Osteocyte (in vitro differentiated cells): ENCODE data around the gene IFT122. TPM values are rescaled to one million over a fixed set of nuclear protein-coding genes. Genes with fewer than 3 reads are reported as not detected.
A peak's percentile ranks its signal among the peaks of the same experiment; 100 is the strongest.

Source experiments
- DNase-seq: peaks from one replicate; pipeline ENCODE4 v3.0.0; 2021; ENCODE audit warnings: mixed read lengths; ENCODE audit not compliant: unreplicated experiment; ENCODE audit errors: extremely low spot score
- H3K27ac Mint-ChIP-seq: one replicate; pipeline ENCODE4 v1.8.0; 2021; ENCODE audit warnings: mild to moderate bottlenecking, mixed read lengths; ENCODE audit not compliant: unreplicated experiment
- H3K27me3 Mint-ChIP-seq: one replicate; pipeline ENCODE4 v1.8.0; 2021; ENCODE audit warnings: mixed read lengths; ENCODE audit not compliant: unreplicated experiment
- H3K36me3 Mint-ChIP-seq: one replicate; pipeline ENCODE4 v1.8.0; 2021; ENCODE audit warnings: mixed read lengths; ENCODE audit not compliant: unreplicated experiment
- H3K4me1 Mint-ChIP-seq: one replicate; pipeline ENCODE4 v1.8.0; 2021; ENCODE audit warnings: mixed read lengths; ENCODE audit not compliant: unreplicated experiment
- H3K4me3 Mint-ChIP-seq: one replicate; pipeline ENCODE4 v1.8.0; 2021; ENCODE audit warnings: mild to moderate bottlenecking, moderate library complexity, mixed read lengths; ENCODE audit not compliant: unreplicated experiment
- H3K9me3 Mint-ChIP-seq: one replicate; pipeline ENCODE4 v1.8.0; 2021; ENCODE audit warnings: mixed read lengths; ENCODE audit not compliant: unreplicated experiment
- CTCF ChIP-seq: fragments of 200-600 bp; sonication (generic); IDR thresholded peaks from 2 replicates; pipeline ENCODE4 v1.5.0; 2021; ENCODE audit warnings: antibody characterized with exemption, mild to moderate bottlenecking, moderate library complexity
- total RNA-seq: library from RNA; stranded (reverse); gene quantifications from 2 replicates; pipeline ENCODE4 v1.2.1, GENCODE V29; 2021

Gene IFT122
- total RNA-seq, 1 donor from 2014 or later: 25.9 TPM

DNA sequence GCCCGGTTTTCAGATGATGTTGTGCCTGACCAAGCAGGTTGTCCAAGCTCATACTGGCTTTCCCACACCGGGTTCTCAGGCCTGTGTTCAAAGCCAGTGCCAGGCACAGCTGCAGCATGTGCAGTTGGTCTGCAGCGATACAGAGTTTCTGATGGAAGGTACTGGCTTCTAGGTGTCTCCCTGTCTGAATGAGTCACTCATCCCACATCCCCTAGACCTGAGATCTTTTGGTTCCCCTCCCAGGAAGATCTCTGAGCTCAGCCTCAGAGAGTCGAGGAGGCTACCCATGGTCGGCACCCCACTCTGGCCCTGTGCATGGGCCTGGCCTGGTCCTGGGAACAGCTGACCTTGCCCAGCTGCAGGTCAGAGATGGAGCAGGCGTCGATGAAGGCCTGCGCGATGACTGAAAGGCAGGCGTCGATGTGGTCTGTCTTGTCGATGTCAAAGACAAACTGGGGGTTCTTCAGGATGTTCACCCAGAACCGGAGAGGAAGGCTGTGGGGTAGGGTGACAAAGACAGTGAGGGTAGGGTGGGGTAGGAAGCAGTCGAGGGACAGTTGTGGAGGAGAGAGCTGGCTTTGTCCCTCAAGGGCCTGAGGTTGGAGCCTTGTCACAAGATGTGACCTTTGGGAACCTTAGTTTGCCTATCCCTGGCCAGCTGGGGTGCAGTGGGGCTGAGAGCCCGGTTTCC is 118.2 kb downstream of the IFT122 start:
- H3K36me3 Mint-ChIP-seq: peaks cover 30% of the 10 kb centered on the region
- peaks cover 80% of the 10 kb centered on the region for H3K4me1 Mint-ChIP-seq
- H3K9me3 Mint-ChIP-seq: no peaks in the 10 kb centered on the region
- DNase-seq: no peak
- no peaks in the 10 kb centered on the region for H3K27me3 Mint-ChIP-seq
- H3K27ac Mint-ChIP-seq: peak overlapping the region; percentile 25
- H3K4me3 Mint-ChIP-seq: no peak overlapping the region
- TF ChIP-seq CTCF: no peak

DNA sequence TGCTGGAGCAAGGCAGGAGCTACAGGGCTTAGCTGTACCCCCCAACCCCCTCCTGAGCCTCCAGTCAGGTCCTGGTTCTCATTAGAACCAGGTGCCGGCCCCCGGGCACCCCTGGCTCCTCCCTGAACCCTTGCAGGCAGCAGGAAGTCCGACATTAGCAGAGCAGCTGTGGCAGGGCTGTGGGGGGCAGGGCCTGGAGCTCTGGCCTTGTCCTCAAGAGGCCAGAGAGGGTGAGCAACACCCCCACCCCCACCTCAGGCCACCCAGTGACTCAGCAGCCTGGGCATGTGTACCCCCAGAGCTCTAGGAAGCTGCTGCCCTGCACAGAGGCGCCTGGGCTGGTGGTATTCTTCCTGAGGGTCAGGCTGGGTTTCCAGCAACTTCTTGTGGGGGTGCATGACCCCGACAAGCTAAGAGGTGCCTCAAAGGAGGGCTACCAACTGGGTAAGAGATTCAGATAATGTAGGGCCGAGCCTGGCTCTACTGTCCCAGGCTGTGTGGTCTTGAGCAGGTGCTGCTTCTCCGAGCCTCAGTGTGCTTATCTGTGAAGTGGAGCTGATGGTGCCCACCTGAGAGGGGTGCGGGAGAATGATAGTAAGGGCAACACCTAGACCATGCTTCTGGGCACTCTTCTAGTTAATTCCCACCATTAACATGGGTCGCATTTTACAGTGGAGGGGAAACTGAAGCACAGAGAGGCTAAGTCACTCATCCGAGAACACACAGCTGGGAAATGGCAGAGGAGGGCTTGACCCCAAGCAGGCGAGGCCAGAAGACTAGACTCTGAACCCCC is 118.9 kb downstream of the IFT122 start:
- H3K27me3 Mint-ChIP-seq: no peaks in the 10 kb centered on the region
- peaks cover 77% of the 10 kb centered on the region for H3K4me1 Mint-ChIP-seq
- H3K4me3 Mint-ChIP-seq: no peak overlapping the region
- TF ChIP-seq CTCF: no peak
- H3K36me3 Mint-ChIP-seq: peaks cover 36% of the 10 kb centered on the region
- no peaks in the 10 kb centered on the region for H3K9me3 Mint-ChIP-seq
- no peak for DNase-seq
- peak overlapping the region; percentile 38 for H3K27ac Mint-ChIP-seq

DNA sequence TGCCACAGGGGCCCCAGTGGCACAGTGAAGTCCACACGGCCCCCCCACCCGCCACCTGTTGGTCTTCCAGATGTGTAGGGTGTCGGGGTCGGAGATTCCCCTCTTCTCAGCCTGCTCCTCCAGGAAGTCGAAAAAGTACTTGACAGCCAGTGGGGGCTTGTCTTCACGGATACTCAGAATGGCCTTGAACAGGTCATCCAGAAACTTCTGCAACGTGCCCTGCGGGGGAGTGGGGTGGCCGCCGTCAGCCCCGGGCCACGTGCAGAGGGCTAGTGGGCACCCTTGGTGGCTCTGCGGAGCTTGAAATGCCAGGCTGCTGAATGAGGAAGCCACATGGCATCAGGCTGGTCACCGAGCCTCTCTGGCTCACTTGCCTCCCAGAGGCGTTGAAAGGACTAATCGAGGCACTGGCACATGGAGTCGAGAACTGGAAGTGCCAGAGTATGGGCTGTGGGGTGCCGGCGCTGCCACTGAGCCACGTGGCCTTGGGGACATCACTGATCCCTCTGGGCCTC is 119.6 kb downstream of the IFT122 start:
- Mint-ChIP-seq H3K9me3 (no peaks in the 10 kb centered on the region), H3K27me3 (no peaks in the 10 kb centered on the region), H3K36me3 (peaks cover 34% of the 10 kb centered on the region), H3K27ac (peak overlapping the region; percentile 96), H3K4me3 (no peak overlapping the region), H3K4me1 (peaks cover 75% of the 10 kb centered on the region)
- TF ChIP-seq CTCF: no peak
- no peak for DNase-seq

DNA sequence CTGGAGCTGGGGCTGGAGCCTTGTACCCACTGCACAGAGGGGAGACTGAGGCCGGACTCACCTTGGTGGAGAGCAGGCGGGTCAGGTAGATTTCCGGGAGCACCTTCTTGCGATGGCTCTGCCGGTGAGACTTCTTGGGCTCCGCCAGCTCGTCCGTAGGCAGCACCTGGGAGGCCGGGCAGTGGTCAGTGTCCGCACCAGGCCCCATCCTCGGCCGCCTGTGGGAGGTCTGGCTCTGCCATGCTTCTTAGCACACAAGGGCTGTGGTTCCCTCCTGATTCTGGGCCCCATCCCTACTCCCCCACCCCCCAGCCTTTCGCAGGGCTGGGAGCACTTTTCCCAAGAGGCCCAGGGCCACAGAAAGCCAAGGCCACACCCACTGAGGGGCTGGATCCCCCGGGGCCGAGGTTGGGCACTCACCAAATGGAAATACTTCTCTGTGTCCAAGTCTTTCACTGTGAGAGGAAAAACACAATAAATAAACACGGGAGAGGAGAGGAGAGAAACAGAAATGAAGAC is 120.3 kb downstream of the IFT122 start:
- peak overlapping the region; percentile 64 for H3K4me3 Mint-ChIP-seq
- peak overlapping the region; percentile 96 for H3K27ac Mint-ChIP-seq
- no peak for TF ChIP-seq CTCF

More for the DNA sequence above, 120.3 kb downstream of the IFT122 start:
- no peaks in the 10 kb centered on the region for H3K9me3 Mint-ChIP-seq
- peaks cover 36% of the 10 kb centered on the region for H3K36me3 Mint-ChIP-seq
- no peaks in the 10 kb centered on the region for H3K27me3 Mint-ChIP-seq
- H3K4me1 Mint-ChIP-seq: peaks cover 71% of the 10 kb centered on the region
- DNase-seq: peak; percentile 89
